GM19239 (cell line): ENCODE measurements around the gene LGI4.
A peak's percentile ranks its signal among the peaks of the same experiment; 100 is the strongest.

Experiments
- DNase-seq: peaks from one replicate; pipeline ENCODE4 v3.0.0; 2011; ENCODE audit warnings: low spot score; ENCODE audit not compliant: insufficient read length
- FAIRE-seq: peaks from 2 replicates; lab custom pipeline; 2011; peaks lifted over from hg19 to GRCh38; lab: Jason Lieb, UNC

Gene LGI4

GRCh38 chr19:35093430-35093829 lies 41.4 kb downstream of the LGI4 start:
- DNase-seq: no peak
- FAIRE-seq: no peak

GRCh38 chr19:35090506-35091214 lies 44.2 kb downstream of the LGI4 start:
- peak; percentile 55 for DNase-seq

GRCh38 chr19:35090160-35090505 lies 44.7 kb downstream of the LGI4 start:
- no peak for FAIRE-seq
- no peak for DNase-seq

More at GRCh38 chr19:35090506-35091214, 44.2 kb downstream of the LGI4 start:
- FAIRE-seq: peak; percentile 87

GRCh38 chr19:35089554-35089953 lies 45.3 kb downstream of the LGI4 start:
- FAIRE-seq (no peak), DNase-seq (no peak)

GRCh38 chr19:35088131-35088913 lies 46.5 kb downstream of the LGI4 start:
- no peak for FAIRE-seq
- DNase-seq: no peak

- no peak for FAIRE-seq
- no peak for DNase-seq
These were observed 47.5 kb downstream of the LGI4 start for GRCh38 chr19:35087393-35087792.

GRCh38 chr19:35086455-35086854 lies 48.4 kb downstream of the LGI4 start:
- no peak for DNase-seq

GRCh38 chr19:35085947-35086346 lies 48.9 kb downstream of the LGI4 start:
- peak; percentile 44 for DNase-seq
- peak; percentile 47 for FAIRE-seq

More at GRCh38 chr19:35086455-35086854, 48.4 kb downstream of the LGI4 start:
- peak; percentile 21 for FAIRE-seq

GRCh38 chr19:35084509-35084762 lies 50.4 kb downstream of the LGI4 start:
- FAIRE-seq (no peak), DNase-seq (no peak)

- FAIRE-seq: no peak
- DNase-seq: no peak
These were observed 51.0 kb downstream of the LGI4 start for GRCh38 chr19:35083691-35084508.

GRCh38 chr19:35081201-35081600 lies 53.7 kb downstream of the LGI4 start:
- no peak for FAIRE-seq
- no peak for DNase-seq

- FAIRE-seq (no peak), DNase-seq (no peak)
These were observed 54.2 kb downstream of the LGI4 start for GRCh38 chr19:35080613-35081170.

GRCh38 chr19:35079826-35080225 lies 55.0 kb downstream of the LGI4 start:
- DNase-seq: no peak
- FAIRE-seq: no peak

- FAIRE-seq (no peak), DNase-seq (no peak)
These were observed 57.2 kb downstream of the LGI4 start for GRCh38 chr19:35077411-35078223.

GRCh38 chr19:35076657-35077056 lies 58.2 kb downstream of the LGI4 start:
- FAIRE-seq (no peak), DNase-seq (no peak)

- no peak for FAIRE-seq
- no peak for DNase-seq
These were observed 58.9 kb downstream of the LGI4 start for GRCh38 chr19:35076026-35076370.

GRCh38 chr19:35075202-35076025 lies 59.4 kb downstream of the LGI4 start:
- DNase-seq: no peak
- no peak for FAIRE-seq
